K562 (cell line): Measurements from ENCODE around the gene SGPL1. TPM values are rescaled to one million over a fixed set of nuclear protein-coding genes. Genes with fewer than 3 reads are reported as not detected.

Experiments
- CHCHD3 ChIP-seq: fragments of 250-450 bp; sonication (Bioruptor Pico); IDR thresholded peaks from 2 replicates; pipeline ENCODE4 v2.1.2; 2022; ENCODE audit warnings: mild to moderate bottlenecking
- CREM ChIP-seq: IDR thresholded peaks from 2 replicates; pipeline ENCODE4 v1.6.1; 2014; ENCODE audit warnings: antibody characterized with exemption, low read depth
- ILK ChIP-seq: fragments of 450-650 bp; IDR thresholded peaks from 2 replicates; pipeline ENCODE4 v1.6.1; 2016; ENCODE audit warnings: missing genetic modification characterization, low read depth, mild to moderate bottlenecking, missing compliant biosample characterization, moderate library complexity, borderline replicate concordance
- NFYB ChIP-seq: IDR thresholded peaks from 2 replicates; pipeline ENCODE4 v1.6.1; 2011; ENCODE audit warnings: mild to moderate bottlenecking, moderate library complexity; ENCODE audit not compliant: insufficient read length; ENCODE audit errors: extremely low read depth
- NR2C2 ChIP-seq, 2 experiments: fragments of 200-800 bp in 1 of 2; sonication (Bioruptor generic) in 1 of 2; sonication (generic) in 1 of 2; formaldehyde crosslinking in 1 of 2; IDR thresholded peaks; 2 replicates each; pipeline versions ENCODE4 v1.6.1 to v1.8.0; 2016 to 2022; ENCODE audit warnings: mild to moderate bottlenecking in 1 of 2, missing compliant biosample characterization in 1 of 2, missing genetic modification characterization in 1 of 2, missing genetic modification reagents in 1 of 2
- POLR2B ChIP-seq: fragments of 450-650 bp; IDR thresholded peaks from 2 replicates; pipeline ENCODE4 v1.6.1; 2018; ENCODE audit warnings: low read depth; ENCODE audit not compliant: partially characterized antibody
- POU5F1 ChIP-seq: fragments of 150-350 bp; IDR thresholded peaks from 2 replicates; pipeline ENCODE4 v1.6.1; 2014; ENCODE audit warnings: borderline replicate concordance, low read length, low read depth, mild to moderate bottlenecking; ENCODE audit not compliant: partially characterized antibody
- RBM34 ChIP-seq: fragments of 200-400 bp; formaldehyde crosslinking; IDR thresholded peaks from 2 replicates; pipeline ENCODE4 v1.6.1; 2018; ENCODE audit warnings: low read length, borderline replicate concordance; ENCODE audit not compliant: insufficient read depth
- RCOR1 ChIP-seq, 2 experiments: IDR thresholded peaks; 2 replicates each; pipeline ENCODE4 v1.6.1; 2012; ENCODE audit warnings: low read depth in 2 of 2, low read length in 2 of 2, borderline replicate concordance in 1 of 2, improper control_type of control experiment in 1 of 2
- TEAD4 ChIP-seq, 2 experiments: sonication (generic) in 1 of 2; formaldehyde crosslinking in 1 of 2; IDR thresholded peaks; 2 replicates each; pipeline versions ENCODE4 v1.6.1 to v1.8.0; 2012 to 2022; ENCODE audit warnings: borderline replicate concordance in 1 of 2, inconsistent platforms in 1 of 2, low read length in 1 of 2, mild to moderate bottlenecking in 1 of 2, missing genetic modification reagents in 1 of 2
- TGIF2 ChIP-seq: sonication (generic); formaldehyde crosslinking; IDR thresholded peaks from 2 replicates; pipeline ENCODE4 v1.8.1; 2022; ENCODE audit warnings: mild to moderate bottlenecking, missing genetic modification reagents, moderate library complexity
- ZNF146 ChIP-seq: IDR thresholded peaks from one replicate; pipeline ENCODE4 v1.6.1; 2018; ENCODE audit warnings: missing compliant biosample characterization; ENCODE audit not compliant: unreplicated experiment
- ZNF174 ChIP-seq: fragments of 250-450 bp; sonication (Bioruptor Pico); IDR thresholded peaks from 2 replicates; pipeline ENCODE4 v1.4.0; 2020; ENCODE audit warnings: mild to moderate bottlenecking
- ZNF232 ChIP-seq: sonication (generic); formaldehyde crosslinking; IDR thresholded peaks from 2 replicates; pipeline ENCODE4 v1.8.0; 2022; ENCODE audit warnings: mild to moderate bottlenecking, missing genetic modification reagents
- ZNF239 ChIP-seq: fragments of 250-450 bp; sonication (Bioruptor Pico); IDR thresholded peaks from 2 replicates; pipeline ENCODE4 v1.4.0; 2020; ENCODE audit warnings: mild to moderate bottlenecking
- ZNF444 ChIP-seq: fragments of 250-450 bp; sonication (Bioruptor Pico); IDR thresholded peaks from 2 replicates; pipeline ENCODE4 v1.4.0; 2020; ENCODE audit warnings: mild to moderate bottlenecking, moderate library complexity
- ZNF445 ChIP-seq: fragments of 250-450 bp; sonication (Bioruptor Pico); IDR thresholded peaks from 2 replicates; pipeline ENCODE4 v1.4.0; 2020; ENCODE audit warnings: low read depth, mild to moderate bottlenecking, moderate library complexity
- ZNF76 ChIP-seq: fragments of 250-450 bp; sonication (Bioruptor Pico); IDR thresholded peaks from 2 replicates; pipeline ENCODE4 v1.4.0; 2020; ENCODE audit warnings: mild to moderate bottlenecking, moderate library complexity, borderline replicate concordance
- ZNF830 ChIP-seq: fragments of 250-450 bp; sonication (Bioruptor Pico); IDR thresholded peaks from 2 replicates; pipeline ENCODE4 v1.5.0; 2021; ENCODE audit warnings: mild to moderate bottlenecking
- polyA plus RNA-seq, 8 experiments: library from polyadenylated mRNA; depleted of rRNA in 4 of 8; stranded (reverse) in 5 of 8; unstranded in 3 of 8; fragments of >200 nt; fragmentation: Nextera tagmentation in 2 of 8; fragmentation: Illumina TruSeq in 1 of 8; extraction: Ambion mirVana in 2 of 8; extraction: Trizol in 1 of 8; gene quantifications; 2 replicates each; pipeline versions ENCODE4 v1.2.1 to v1.2.3, GENCODE V29; 2011 to 2014; ENCODE audit warnings: inconsistent platforms in 1 of 8, missing spikeins in 1 of 8
- total RNA-seq, 7 experiments: library from RNA; depleted of rRNA in 6 of 7; stranded (reverse); fragments of >200 nt in 6 of 7; fragmentation: Illumina TruSeq in 2 of 7; extraction: Trizol in 2 of 7; gene quantifications; 2 replicates each; pipeline versions ENCODE4 v1.2.1 to v1.2.3, GENCODE V29; 2011 to 2021; ENCODE audit warnings: low replicate concordance in 1 of 7
- TF ChIP-seq, protein P1 (sequence below): sonication (generic); formaldehyde crosslinking; IDR thresholded peaks from 2 replicates; pipeline ENCODE4 v1.8.0; 2022; ENCODE audit warnings: mild to moderate bottlenecking, low read depth, missing genetic modification reagents
- TF ChIP-seq, protein P2 (sequence below): fragments of 250-450 bp; sonication (Bioruptor Pico); IDR thresholded peaks from 2 replicates; pipeline ENCODE4 v1.5.0; 2020; ENCODE audit warnings: mild to moderate bottlenecking, borderline replicate concordance
- TF ChIP-seq, protein P3 (sequence below): IDR thresholded peaks from 2 replicates; pipeline ENCODE4 v1.6.1; 2014; ENCODE audit warnings: antibody characterized with exemption

Gene SGPL1
- total and polyA plus RNA-seq, 9 of the 15 experiments (the other 6 are each of a cell fraction or from before 2014, with no cell fraction given): 6.0 to 18.0 (median 8.7) TPM

DNA sequence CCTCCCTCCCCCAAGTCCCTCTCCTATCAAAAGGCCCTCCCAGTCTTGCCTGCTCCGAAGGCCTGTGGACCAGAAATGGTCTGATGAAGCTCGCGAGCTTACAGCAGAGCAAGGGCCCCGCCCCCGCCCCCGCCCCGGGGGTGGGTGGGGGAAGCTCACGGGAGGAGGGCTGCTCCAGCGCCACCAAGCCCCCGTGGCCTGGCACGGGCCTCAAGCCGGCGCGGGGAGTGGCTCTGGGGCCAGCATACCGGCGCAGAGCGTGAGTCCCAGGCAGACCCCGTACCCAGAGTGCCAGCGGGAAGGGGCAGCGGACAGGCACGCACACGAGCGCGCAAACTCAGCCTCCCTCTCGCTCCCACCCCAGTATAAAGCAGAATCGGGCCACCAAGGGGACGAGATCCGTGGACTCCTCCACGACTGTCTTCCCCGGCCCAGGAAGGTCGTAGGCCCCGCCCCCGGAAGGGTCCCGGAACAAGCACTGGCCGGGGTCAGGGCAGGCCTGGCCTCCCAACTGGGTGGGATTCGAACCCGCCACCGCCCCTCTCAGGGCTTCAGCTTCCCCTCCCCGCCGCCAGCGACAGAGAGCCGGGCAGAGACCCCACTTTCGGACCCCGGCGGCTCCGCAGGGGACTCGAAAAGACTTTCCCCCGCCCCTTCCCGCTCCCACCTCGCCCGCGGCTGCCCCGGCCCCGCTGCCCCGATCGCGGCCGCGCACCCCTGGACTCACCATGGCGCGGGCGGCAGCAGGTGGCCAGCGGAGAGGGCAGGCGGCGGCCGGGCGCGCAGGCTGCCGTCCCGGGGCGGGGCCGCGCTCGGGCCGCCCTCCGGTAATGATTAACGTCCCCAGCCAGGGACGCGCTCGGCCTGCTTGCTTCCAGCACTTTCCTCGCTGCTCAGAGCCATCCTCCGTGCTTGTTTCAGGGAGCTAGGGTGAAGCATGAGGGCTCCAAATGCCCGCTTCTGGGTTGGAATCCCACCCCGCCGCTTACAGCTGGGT, 72.4 kb downstream of the SGPL1 start, which contains the start of gene PCBD1 (continued):
- TF ChIP-seq, protein P1, sequence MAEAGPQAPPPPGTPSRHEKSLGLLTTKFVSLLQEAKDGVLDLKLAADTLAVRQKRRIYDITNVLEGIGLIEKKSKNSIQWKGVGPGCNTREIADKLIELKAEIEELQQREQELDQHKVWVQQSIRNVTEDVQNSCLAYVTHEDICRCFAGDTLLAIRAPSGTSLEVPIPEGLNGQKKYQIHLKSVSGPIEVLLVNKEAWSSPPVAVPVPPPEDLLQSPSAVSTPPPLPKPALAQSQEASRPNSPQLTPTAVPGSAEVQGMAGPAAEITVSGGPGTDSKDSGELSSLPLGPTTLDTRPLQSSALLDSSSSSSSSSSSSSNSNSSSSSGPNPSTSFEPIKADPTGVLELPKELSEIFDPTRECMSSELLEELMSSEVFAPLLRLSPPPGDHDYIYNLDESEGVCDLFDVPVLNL (CRISPR knock-in tag): no peak
- TF ChIP-seq POU5F1: no peak
- TF ChIP-seq, protein P2, sequence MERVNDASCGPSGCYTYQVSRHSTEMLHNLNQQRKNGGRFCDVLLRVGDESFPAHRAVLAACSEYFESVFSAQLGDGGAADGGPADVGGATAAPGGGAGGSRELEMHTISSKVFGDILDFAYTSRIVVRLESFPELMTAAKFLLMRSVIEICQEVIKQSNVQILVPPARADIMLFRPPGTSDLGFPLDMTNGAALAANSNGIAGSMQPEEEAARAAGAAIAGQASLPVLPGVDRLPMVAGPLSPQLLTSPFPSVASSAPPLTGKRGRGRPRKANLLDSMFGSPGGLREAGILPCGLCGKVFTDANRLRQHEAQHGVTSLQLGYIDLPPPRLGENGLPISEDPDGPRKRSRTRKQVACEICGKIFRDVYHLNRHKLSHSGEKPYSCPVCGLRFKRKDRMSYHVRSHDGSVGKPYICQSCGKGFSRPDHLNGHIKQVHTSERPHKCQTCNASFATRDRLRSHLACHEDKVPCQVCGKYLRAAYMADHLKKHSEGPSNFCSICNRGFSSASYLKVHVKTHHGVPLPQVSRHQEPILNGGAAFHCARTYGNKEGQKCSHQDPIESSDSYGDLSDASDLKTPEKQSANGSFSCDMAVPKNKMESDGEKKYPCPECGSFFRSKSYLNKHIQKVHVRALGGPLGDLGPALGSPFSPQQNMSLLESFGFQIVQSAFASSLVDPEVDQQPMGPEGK (CRISPR knock-in tag): no peak
- TF ChIP-seq TEAD4 (IDR thresholded peaks at IDR 0.05; ENCODE audit: low read length): no peak
- TF ChIP-seq TEAD4 (CRISPR knock-in tag; IDR thresholded peaks at IDR 0.05; ENCODE audit: borderline replicate concordance): no peak
- TF ChIP-seq TGIF2 (CRISPR knock-in tag): no peak; the same call in 1 of the 2 replicates
- TF ChIP-seq NR2C2 (CRISPR knock-in tag; IDR thresholded peaks at IDR 0.05): 0 out of 2 replicates have a peak, but pooled peaks have one; percentile 29
- TF ChIP-seq NR2C2 (tag; IDR thresholded peaks at IDR 0.05): peak; percentile 70
- TF ChIP-seq, protein P3, sequence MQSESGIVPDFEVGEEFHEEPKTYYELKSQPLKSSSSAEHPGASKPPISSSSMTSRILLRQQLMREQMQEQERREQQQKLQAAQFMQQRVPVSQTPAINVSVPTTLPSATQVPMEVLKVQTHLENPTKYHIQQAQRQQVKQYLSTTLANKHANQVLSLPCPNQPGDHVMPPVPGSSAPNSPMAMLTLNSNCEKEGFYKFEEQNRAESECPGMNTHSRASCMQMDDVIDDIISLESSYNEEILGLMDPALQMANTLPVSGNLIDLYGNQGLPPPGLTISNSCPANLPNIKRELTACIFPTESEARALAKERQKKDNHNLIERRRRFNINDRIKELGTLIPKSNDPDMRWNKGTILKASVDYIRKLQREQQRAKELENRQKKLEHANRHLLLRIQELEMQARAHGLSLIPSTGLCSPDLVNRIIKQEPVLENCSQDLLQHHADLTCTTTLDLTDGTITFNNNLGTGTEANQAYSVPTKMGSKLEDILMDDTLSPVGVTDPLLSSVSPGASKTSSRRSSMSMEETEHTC: no peak
- peak; percentile 19 to 90; a peak in 3 of 4 replicates for TF ChIP-seq RCOR1 (IDR thresholded peaks at IDR 0.05; ENCODE audit: borderline replicate concordance in 1 of 2, low read depth in 2 of 2, low read length in 2 of 2)
- TF ChIP-seq ZNF444: no peak
- no peak for TF ChIP-seq CHCHD3 (CRISPR knock-in tag)
- no peak for TF ChIP-seq RBM34
- TF ChIP-seq ILK (tag): no peak
- TF ChIP-seq ZNF232 (CRISPR knock-in tag): 0 out of 2 replicates have a peak, but pooled peaks have one; percentile 12
- TF ChIP-seq ZNF239: no peak
- TF ChIP-seq NFYB: no peak
- TF ChIP-seq ZNF174: no peak
- no peak for TF ChIP-seq ZNF146
- TF ChIP-seq ZNF76: no peak
- no peak for TF ChIP-seq ZNF830 (CRISPR knock-in tag)
- no peak for TF ChIP-seq ZNF445 (CRISPR knock-in tag)
- TF ChIP-seq CREM: no peak
- peak; percentile 53 for TF ChIP-seq POLR2B
